Stimulated activated memory B cell treated with anti-CD40 and anti-IgM and Interleukin-4, amounts not matched to agents 10 μg/mL and 1 μg/mL and 100 μg/mL, for 72 hours (primary cell): ENCODE results near the gene DZIP1L.
A peak's percentile ranks its signal among the peaks of the same experiment; 100 is the strongest.
"Not testable (repeated sequence)": the region's sequence is repeated elsewhere in the genome, so short reads cannot be mapped to it uniquely, and the experiment has no call there.

Source experiments
- ATAC-seq: fragments of 150-1000 bp; cut with Tn5 transposase; 2 replicates; pipeline ENCODE4 v1.10.0; 2021
- H3K27ac Mint-ChIP-seq: one replicate; pipeline ENCODE4 v1.8.0; 2022; ENCODE audit warnings: mild to moderate bottlenecking, mixed read lengths
- H3K27me3 Mint-ChIP-seq: one replicate; pipeline ENCODE4 v1.8.0; 2022; ENCODE audit warnings: mixed read lengths
- H3K36me3 Mint-ChIP-seq: one replicate; pipeline ENCODE4 v1.8.0; 2022; ENCODE audit warnings: mixed read lengths
- H3K4me1 Mint-ChIP-seq: one replicate; pipeline ENCODE4 v1.8.0; 2022; ENCODE audit warnings: mixed read lengths
- H3K4me3 Mint-ChIP-seq: one replicate; pipeline ENCODE4 v1.8.0; 2022; ENCODE audit warnings: mild to moderate bottlenecking, moderate library complexity, mixed read lengths
- H3K9me3 Mint-ChIP-seq: one replicate; pipeline ENCODE4 v1.8.0; 2022; ENCODE audit warnings: mixed read lengths

DZIP1L gene

DNA sequence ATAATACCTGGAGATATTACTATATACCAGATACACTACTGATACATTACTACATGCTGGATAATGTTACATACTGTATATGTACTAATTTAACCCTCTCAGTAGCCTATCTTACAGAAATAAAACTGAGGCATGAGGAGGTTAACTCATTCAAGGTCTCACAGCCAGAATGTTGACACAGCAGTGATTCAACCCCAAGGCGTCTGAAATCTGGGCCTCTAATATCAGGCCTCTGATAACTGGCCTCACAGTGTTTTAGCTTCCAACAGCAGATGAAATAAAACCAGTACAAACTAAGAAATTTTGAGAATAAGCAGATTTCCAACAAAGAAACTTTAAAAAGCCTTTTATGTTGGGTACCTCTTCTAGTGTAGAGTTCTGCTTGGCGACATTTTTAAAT is 23.4 kb downstream of the DZIP1L start:
- peaks cover 8% of the 10 kb centered on the region for H3K27me3 Mint-ChIP-seq
- no peak overlapping the region for H3K4me3 Mint-ChIP-seq
- no peaks in the 10 kb centered on the region for H3K4me1 Mint-ChIP-seq
- H3K27ac Mint-ChIP-seq = no peak overlapping the region
- H3K36me3 Mint-ChIP-seq = no peaks in the 10 kb centered on the region
- no peaks in the 10 kb centered on the region for H3K9me3 Mint-ChIP-seq
- ATAC-seq = no peak

DNA sequence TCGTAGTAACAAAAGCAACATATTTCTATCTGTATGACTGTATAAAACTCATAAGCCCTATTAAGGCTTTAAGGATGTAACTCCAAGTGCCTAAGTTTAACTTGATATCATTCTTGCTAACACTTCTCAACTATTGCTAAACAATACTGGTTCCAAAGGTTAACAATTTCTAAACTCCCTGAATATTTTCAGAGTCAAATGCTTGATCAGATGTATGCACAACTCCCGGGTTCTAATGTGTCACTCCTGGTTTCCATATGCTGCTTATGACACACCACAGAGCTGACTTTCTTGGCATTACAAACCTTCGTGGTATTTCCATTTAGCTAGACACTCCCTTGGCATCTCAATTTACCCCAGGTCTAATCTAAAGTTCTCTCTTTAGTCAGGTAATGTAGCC is 26.3 kb downstream of the DZIP1L start:
- no peaks in the 10 kb centered on the region for H3K4me1 Mint-ChIP-seq
- H3K27me3 Mint-ChIP-seq = peaks cover 4% of the 10 kb centered on the region
- no peak overlapping the region for H3K4me3 Mint-ChIP-seq
- no peak overlapping the region for H3K27ac Mint-ChIP-seq
- no peak for ATAC-seq
- no peaks in the 10 kb centered on the region for H3K36me3 Mint-ChIP-seq
- H3K9me3 Mint-ChIP-seq = no peaks in the 10 kb centered on the region

DNA sequence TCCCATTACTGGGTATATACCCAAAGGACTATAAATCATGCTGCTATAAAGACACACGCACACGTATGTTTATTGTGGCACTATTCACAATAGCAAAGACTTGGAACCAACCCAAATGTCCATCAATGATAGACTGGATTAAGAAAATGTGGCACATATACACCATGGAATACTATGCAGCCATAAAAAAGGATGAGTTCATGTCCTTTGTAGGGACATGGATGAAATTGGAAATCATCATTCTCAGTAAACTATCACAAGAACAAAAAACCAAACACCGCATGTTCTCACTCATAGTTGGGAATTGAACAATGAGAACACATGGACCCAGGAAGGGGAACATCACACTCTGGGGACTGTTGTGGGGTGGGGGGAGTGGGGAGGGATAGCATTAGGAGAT is 29.7 kb downstream of the DZIP1L start:
- not testable (repeated sequence) for H3K4me1 Mint-ChIP-seq, H3K36me3 Mint-ChIP-seq, H3K27ac Mint-ChIP-seq, H3K9me3 Mint-ChIP-seq, ATAC-seq, H3K4me3 Mint-ChIP-seq
- peaks cover 19% of the 10 kb centered on the region for H3K27me3 Mint-ChIP-seq

DNA sequence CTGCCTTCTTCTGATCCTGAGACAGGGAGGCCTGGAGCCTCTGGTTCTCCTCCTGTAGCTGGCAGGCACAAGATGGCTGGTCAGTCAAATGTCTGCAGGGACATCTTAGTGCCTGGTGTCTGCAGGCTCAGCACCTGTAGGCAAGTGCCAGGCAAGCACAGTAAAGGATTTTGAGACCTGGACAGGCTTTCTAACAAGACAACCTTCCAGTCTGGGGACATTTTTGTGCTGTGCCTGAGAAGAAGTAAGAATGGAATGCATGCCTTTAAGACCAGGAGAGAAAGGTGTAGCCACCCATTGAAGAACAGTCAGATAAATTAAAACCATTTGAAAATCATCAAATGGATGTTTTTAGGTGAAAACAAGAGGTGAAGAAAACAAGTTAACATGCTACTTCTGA is 31.2 kb downstream of the DZIP1L start:
- ATAC-seq = no peak
- Mint-ChIP-seq H3K9me3 (no peaks in the 10 kb centered on the region), H3K36me3 (no peaks in the 10 kb centered on the region), H3K27me3 (peaks cover 27% of the 10 kb centered on the region), H3K27ac (no peak overlapping the region), H3K4me3 (no peak overlapping the region), H3K4me1 (no peaks in the 10 kb centered on the region)

DNA sequence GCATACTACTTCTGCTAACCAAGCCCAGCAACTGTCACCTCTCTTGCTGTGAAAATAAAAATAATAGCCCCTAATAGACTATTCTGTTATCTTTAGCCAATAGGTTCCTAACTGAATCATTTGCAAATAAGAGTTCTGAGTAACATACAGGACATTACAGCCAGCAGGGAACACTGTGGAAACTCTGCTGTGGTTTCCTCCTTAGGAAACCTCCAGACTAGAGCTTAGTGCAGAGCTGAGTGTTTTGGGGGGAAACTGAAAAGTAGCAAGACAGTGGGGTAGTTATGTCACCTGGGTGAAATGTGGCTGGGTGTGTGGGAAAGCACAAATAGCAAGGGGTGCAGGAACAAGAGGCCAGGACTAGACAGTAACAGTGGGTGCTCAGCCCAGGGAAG is 32.4 kb downstream of the DZIP1L start:
- Mint-ChIP-seq H3K27ac (no peak overlapping the region), H3K9me3 (no peaks in the 10 kb centered on the region), H3K4me3 (no peak overlapping the region), H3K36me3 (no peaks in the 10 kb centered on the region), H3K27me3 (peaks cover 27% of the 10 kb centered on the region), H3K4me1 (no peaks in the 10 kb centered on the region)
- no peak for ATAC-seq

DNA sequence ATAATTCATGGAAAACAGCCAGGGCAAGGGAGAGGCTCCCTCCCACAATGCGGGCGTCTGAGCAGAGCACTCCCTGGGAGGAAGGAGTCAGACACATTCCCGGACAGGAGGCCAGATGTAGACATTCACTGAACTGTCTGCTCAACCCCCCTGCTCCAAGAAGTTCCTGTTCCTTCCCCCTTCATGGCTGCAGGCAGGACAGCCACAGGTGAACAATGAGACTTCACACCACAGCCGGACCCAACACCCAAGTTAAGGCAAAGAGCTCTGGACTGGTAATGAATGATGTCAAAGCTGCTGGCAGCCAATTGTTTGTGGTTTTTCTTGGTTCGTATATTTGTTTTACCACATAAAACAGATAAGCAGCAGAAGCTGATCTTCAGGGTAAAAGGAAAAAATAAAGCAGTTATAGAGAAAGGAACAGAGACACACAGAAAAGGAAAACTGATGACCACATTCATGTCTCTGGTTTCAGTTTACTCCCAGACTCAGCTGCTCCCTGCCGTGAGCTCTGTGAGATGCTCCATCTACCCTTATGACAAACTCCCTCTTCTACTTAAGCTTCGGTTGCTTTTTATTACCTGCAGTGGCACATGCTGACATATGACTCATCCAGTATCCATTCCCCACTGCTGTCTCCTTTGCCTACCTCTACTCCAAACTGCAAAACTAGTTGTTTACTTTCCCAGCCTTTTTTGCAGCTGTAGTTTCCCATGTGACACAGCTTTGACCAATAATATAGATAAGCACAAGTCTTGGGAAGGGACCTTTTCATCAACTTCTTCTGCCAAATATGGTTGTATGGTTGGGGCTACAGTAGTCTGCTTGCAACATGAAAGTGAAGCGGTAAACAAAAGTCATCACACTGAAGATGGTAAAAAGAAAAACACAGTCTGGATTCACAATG is 33.1 kb downstream of the DZIP1L start:
- Mint-ChIP-seq H3K36me3 (no peaks in the 10 kb centered on the region), H3K4me1 (no peaks in the 10 kb centered on the region), H3K9me3 (no peaks in the 10 kb centered on the region), H3K27me3 (peaks cover 27% of the 10 kb centered on the region), H3K4me3 (no peak overlapping the region), H3K27ac (no peak overlapping the region)
- ATAC-seq = no peak

DNA sequence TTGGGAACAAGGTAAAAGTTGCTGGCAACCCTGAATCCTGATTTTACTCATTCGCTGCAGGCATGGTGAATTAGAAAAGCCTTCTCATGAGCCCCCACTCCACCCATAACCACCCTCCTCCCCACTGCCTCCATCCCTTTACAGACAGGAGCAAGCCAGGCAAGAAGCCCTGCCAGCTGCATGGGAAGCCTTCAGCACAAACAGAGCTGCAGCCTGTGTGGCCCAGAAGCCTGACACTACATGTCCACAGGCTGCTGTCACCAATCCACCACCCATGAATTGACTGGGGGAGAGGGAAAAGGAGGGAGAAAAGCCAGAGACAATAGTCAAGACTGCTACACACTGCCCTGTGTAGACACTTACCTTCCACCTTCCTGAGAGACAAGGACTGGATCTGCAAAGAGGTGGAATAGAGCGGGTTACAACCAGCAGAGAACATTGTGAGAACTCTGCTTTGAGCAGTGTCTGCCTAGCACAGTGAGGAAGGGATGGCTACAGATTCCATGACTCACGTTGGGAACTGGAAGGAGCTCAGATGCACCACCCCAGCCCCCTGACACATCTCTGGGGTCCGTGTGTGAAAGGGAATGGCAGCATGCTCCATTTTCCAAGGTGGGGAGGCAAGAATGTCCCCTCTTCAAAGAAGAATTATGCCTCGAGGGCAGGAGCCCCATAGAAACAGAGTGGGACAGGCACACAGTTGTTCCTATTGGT is 33.9 kb downstream of the DZIP1L start:
- Mint-ChIP-seq H3K4me1 (no peaks in the 10 kb centered on the region), H3K9me3 (no peaks in the 10 kb centered on the region), H3K27ac (no peak overlapping the region), H3K36me3 (no peaks in the 10 kb centered on the region), H3K27me3 (peaks cover 27% of the 10 kb centered on the region), H3K4me3 (no peak overlapping the region)
- peak; percentile 27 for ATAC-seq

DNA sequence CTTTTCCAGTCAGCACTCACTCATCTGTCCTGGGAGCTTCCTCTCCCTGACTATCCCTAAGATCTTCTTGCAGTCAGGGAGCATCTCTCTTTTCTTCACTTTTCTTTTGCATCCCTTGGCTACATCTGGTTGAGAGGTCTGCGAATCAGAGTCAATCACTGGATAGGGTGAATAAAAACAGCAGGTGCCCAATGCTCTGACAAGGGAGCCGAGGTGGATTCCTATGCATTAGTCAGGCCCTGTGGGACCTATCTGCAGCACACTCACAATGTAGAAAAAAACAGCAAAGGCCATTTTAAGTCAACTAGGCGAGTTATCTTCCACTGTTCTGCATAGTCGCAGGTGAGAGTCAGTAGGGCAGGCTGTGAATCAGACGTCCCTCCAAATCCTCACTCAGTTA is 35.5 kb downstream of the DZIP1L start:
- Mint-ChIP-seq H3K4me1 (no peaks in the 10 kb centered on the region), H3K27me3 (peaks cover 27% of the 10 kb centered on the region), H3K4me3 (no peak overlapping the region), H3K9me3 (no peaks in the 10 kb centered on the region), H3K27ac (no peak overlapping the region), H3K36me3 (no peaks in the 10 kb centered on the region)
- ATAC-seq = no peak

DNA sequence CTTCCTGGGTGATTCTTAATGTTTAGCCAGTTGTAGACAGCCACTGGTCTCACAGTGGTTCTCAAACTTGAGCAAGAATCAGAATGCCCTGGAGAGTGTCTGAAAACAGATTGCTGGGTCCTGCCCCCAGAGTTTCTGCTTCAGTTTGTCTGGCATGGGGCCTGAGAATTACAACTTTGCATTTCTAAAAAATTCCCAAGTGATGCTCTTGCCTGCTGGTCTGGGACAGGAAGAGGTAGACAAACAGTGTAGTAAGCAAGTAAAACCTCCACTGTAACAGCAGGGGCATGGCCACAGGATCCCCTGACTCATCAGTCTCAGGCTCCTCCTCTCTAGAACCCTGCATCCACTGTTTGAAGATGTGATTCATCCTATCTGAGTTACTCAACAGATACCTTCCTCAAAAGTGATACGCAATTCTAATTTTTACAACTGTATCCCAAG is 36.5 kb downstream of the DZIP1L start:
- peaks cover 21% of the 10 kb centered on the region for H3K27me3 Mint-ChIP-seq
- H3K4me1 Mint-ChIP-seq = no peaks in the 10 kb centered on the region
- H3K9me3 Mint-ChIP-seq = peaks cover 3% of the 10 kb centered on the region
- no peaks in the 10 kb centered on the region for H3K36me3 Mint-ChIP-seq
- no peak for ATAC-seq
- no peak overlapping the region for H3K27ac Mint-ChIP-seq
- H3K4me3 Mint-ChIP-seq = no peak overlapping the region

DNA sequence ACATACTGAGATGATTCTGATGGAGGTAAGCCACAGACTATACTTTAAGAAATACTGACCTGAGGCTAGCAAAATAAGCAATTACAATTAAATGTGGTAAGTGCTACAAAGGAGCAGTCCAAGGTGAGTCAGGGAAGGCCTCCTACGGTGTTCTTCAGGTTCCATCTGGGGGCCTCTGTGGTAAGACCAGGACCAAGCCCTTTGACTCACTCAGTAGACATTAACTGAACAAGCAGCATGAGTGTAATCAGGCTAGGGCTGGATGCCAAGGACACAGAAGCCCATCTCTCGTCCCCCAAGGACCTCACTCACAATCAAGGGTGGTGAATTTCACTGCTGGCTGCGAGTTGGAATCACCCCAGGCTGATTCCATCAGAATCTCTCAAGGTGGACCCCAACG is 37.3 kb downstream of the DZIP1L start:
- ATAC-seq = no peak
- H3K27ac Mint-ChIP-seq = no peak overlapping the region
- peaks cover 10% of the 10 kb centered on the region for H3K9me3 Mint-ChIP-seq
- no peak overlapping the region for H3K4me3 Mint-ChIP-seq
- peaks cover 15% of the 10 kb centered on the region for H3K27me3 Mint-ChIP-seq
- no peaks in the 10 kb centered on the region for H3K4me1 Mint-ChIP-seq
- no peaks in the 10 kb centered on the region for H3K36me3 Mint-ChIP-seq

DNA sequence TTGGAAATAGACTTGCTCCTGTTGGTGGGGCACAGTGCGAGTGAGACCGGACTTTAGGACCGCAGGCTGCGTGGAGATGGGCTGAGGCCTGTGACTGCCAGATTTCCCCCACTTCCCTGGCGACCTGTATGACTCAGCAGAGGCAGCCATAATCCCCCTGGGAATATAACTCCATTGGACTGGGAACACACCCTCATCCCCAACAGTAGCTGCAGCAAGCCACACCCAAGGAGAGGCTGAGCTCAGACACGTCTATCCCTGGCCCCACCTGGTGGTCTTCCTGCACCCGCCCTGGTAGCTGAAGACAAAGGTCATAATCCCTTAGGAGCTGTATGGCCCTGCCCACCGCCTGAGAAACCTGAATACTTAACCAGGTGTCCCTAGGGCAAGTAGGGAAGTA is 42.6 kb downstream of the DZIP1L start:
- Mint-ChIP-seq H3K36me3 (no peaks in the 10 kb centered on the region), H3K4me3 (no peak overlapping the region), H3K9me3 (peaks cover 11% of the 10 kb centered on the region), H3K27ac (no peak overlapping the region), H3K4me1 (no peaks in the 10 kb centered on the region), H3K27me3 (peaks cover 31% of the 10 kb centered on the region)
- ATAC-seq = no peak

DNA sequence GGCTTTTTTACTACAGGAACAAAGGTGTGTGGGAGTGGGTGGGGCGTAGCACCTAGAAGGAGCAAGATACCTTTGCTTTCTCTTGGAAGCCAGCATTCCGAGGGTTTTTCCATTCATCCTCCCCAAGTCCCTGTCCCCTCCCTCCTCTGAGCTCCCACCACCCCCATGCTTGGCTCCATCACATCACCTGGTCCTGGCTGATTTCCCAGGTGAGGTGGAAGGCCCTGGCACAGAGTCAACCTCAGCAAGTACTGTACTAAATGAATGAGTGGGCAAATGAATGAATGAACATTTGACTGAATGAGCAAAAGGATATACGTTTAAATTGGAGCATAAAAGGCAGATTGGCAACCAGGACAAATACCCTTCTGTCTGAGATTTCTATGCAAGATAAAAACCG is 45.4 kb downstream of the DZIP1L start:
- H3K4me1 Mint-ChIP-seq = no peaks in the 10 kb centered on the region
- peaks cover 11% of the 10 kb centered on the region for H3K9me3 Mint-ChIP-seq
- H3K36me3 Mint-ChIP-seq = no peaks in the 10 kb centered on the region
- no peak overlapping the region for H3K27ac Mint-ChIP-seq
- peaks cover 41% of the 10 kb centered on the region for H3K27me3 Mint-ChIP-seq
- no peak for ATAC-seq
- H3K4me3 Mint-ChIP-seq = no peak overlapping the region

DNA sequence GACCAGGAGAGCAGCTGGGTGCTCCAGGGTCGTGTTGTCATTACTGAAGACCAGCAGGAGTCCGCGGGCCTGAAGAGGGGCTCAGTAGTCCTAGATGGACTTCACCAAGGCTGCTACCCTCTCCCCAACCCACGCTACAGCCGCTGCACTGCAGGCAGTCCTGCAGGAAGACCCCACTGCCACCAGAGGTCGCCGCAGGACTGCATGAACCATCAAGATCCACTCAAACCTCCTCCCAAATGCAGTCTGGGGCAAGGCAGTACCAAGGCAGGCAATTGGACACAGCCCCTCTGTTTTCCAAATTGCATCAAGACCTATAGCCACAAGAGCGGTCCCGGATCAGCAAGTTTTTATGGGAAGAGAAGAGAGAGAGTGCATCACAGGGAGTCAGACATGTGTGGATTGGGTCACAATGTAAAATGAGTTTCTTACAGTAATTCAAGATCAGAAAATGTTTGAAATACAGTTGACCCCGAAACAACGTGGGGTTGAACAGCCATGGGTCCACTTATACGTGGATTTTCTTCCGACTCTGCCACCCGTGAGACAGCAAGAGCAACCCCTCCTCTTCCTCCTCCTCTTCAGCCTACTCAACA is 46.7 kb downstream of the DZIP1L start:
- Mint-ChIP-seq H3K4me3 (no peak overlapping the region), H3K27ac (no peak overlapping the region), H3K9me3 (peaks cover 7% of the 10 kb centered on the region), H3K4me1 (no peaks in the 10 kb centered on the region), H3K36me3 (no peaks in the 10 kb centered on the region), H3K27me3 (peaks cover 41% of the 10 kb centered on the region)
- peak; percentile 65 for ATAC-seq

DNA sequence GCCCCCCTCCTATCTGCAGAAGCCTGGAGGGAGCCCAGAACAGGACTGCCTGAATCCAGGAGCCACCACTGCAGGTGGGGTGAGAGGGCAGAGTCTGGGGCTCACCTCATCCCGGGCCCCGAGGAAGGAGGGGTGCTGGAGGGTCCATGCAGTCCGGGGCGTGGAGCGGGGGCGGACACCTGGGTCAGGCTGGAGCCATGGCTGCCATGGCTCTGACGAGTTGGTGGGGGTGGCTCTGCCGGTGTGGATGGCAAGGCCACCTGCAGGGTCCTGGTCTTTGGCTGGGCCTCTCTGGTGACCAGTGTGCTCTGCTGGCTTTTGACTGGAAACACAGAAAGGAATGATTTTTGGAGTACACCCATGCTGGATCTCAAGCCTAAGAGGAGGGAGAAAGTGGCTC is 47.4 kb downstream of the DZIP1L start:
- Mint-ChIP-seq H3K27me3 (peaks cover 41% of the 10 kb centered on the region), H3K4me1 (no peaks in the 10 kb centered on the region), H3K9me3 (peaks cover under 1% of the 10 kb centered on the region), H3K4me3 (no peak overlapping the region), H3K27ac (no peak overlapping the region), H3K36me3 (no peaks in the 10 kb centered on the region)
- no peak for ATAC-seq

DNA sequence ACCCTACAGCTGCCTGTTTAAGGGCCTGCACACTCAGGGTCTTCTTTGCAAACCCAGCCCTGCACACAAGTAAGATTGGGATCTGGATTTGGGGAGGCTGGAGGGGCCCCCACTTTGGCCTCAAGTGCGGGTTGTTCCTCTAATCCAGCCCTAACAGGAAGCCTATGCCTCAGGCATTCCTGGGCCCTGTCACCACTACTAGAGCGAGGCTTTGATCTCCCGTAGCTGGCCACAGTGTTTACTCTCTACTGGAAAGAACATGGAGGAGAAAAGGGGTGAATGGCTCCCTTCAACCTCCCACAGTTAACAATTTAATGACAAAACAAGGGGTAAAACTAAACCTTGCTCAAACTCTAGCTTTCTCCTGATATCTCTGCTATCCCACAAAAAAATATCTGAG is 48.4 kb downstream of the DZIP1L start:
- peaks cover 41% of the 10 kb centered on the region for H3K27me3 Mint-ChIP-seq

More for the DNA sequence above, 48.4 kb downstream of the DZIP1L start:
- H3K9me3 Mint-ChIP-seq = no peaks in the 10 kb centered on the region
- H3K4me3 Mint-ChIP-seq = no peak overlapping the region
- no peaks in the 10 kb centered on the region for H3K4me1 Mint-ChIP-seq
- H3K27ac Mint-ChIP-seq = no peak overlapping the region
- H3K36me3 Mint-ChIP-seq = no peaks in the 10 kb centered on the region
- no peak for ATAC-seq
